Endothelial cell of umbilical vein (primary cell): ENCODE results near the gene EIF5AL1. TPM values are rescaled to one million over a fixed set of nuclear protein-coding genes. Genes with fewer than 3 reads are reported as not detected.

ENCODE experiments used
- BruUV-seq: library from RNA; stranded (reverse); fragments of 400-500 nt; replicated peaks from 2 replicates; lab custom pipeline; 2021; lab: Mats Ljungman, UMichigan
- CTCF ChIA-PET: fragments of 300-600, 350-600 bp; sonication (Branson Sonifier 250); formaldehyde crosslinking; loops from one replicate; lab custom pipeline; 2021; ENCODE audit warnings: antibody characterized with exemption, inconsistent platforms; lab: Charles Lee
- POLR2A ChIA-PET: fragments of 300-600, 350-600 bp; sonication (Branson Sonifier 250); formaldehyde crosslinking; loops from one replicate; lab custom pipeline; 2021; ENCODE audit warnings: antibody characterized with exemption, inconsistent platforms; lab: Charles Lee
- DNase-seq: peaks from one replicate; pipeline ENCODE4 v3.0.0-alpha.2; 2011; ENCODE audit warnings: low read depth, low spot score
- FAIRE-seq: peaks from 2 replicates; lab custom pipeline; 2011; peaks lifted over from hg19 to GRCh38; lab: Jason Lieb, UNC
- H2AFZ ChIP-seq: 2 replicates; pipeline ENCODE4 v1.6.0; 2012; ENCODE audit warnings: low read depth, low read length, control low read depth, inconsistent platforms
- H3K27ac ChIP-seq: 2 replicates; pipeline ENCODE4 v1.5.1; 2011; ENCODE audit warnings: low read depth, mild to moderate bottlenecking, control low read depth, low read length, moderate library complexity; ENCODE audit not compliant: insufficient read depth
- H3K27me3 ChIP-seq, 2 experiments: 2 replicates each; pipeline versions ENCODE4 v1.6.0 to v1.6.1; 2011; ENCODE audit warnings: low read length in 2 of 2, mixed read lengths in 1 of 2; ENCODE audit not compliant: control insufficient read depth in 2 of 2, insufficient read depth in 2 of 2
- H3K36me3 ChIP-seq, 2 experiments: 2 replicates in 1 of 2; 3 replicates in 1 of 2; pipeline ENCODE4 v1.5.1; 2011; ENCODE audit warnings: low read length in 2 of 2, mild to moderate bottlenecking in 1 of 2, moderate library complexity in 1 of 2; ENCODE audit not compliant: control insufficient read depth in 2 of 2, insufficient read depth in 2 of 2; ENCODE audit errors: extremely low read depth in 1 of 2
- H3K4me1 ChIP-seq: 3 replicates; pipeline ENCODE4 v1.5.1; 2011; ENCODE audit warnings: mild to moderate bottlenecking, low read length; ENCODE audit not compliant: control insufficient read depth, insufficient read depth; ENCODE audit errors: extremely low read depth
- H3K4me2 ChIP-seq: 2 replicates; pipeline ENCODE4 v1.6.1; 2011; ENCODE audit warnings: low read length, control low read depth, mixed read lengths; ENCODE audit not compliant: insufficient read depth
- H3K4me3 ChIP-seq, 3 experiments: fragments of 200-600 bp in 1 of 3; sonication (generic), shearing (Covaris generic) in 1 of 3; replicated peaks in 1 of 3; 2 replicates each; pipeline ENCODE4 v1.5.1; 2011 to 2016; ENCODE audit warnings: control low read depth in 3 of 3, low read length in 3 of 3, mild to moderate bottlenecking in 2 of 3, inconsistent platforms in 1 of 3, low read depth in 1 of 3, moderate library complexity in 1 of 3; ENCODE audit not compliant: insufficient read depth in 1 of 3
- H3K79me2 ChIP-seq: 2 replicates; pipeline ENCODE4 v1.6.0; 2012; ENCODE audit warnings: low read length, inconsistent platforms; ENCODE audit not compliant: control insufficient read depth, insufficient read depth
- H3K9ac ChIP-seq: replicated peaks from 2 replicates; pipeline ENCODE3; 2011; ENCODE audit warnings: low read length, control low read depth; ENCODE audit not compliant: insufficient read depth; ENCODE audit errors: extremely low read depth
- H3K9me1 ChIP-seq: replicated peaks from 3 replicates; pipeline ENCODE4 v1.6.0; 2011; ENCODE audit warnings: mild to moderate bottlenecking, low read length; ENCODE audit not compliant: control insufficient read depth, insufficient read depth; ENCODE audit errors: extremely low read depth
- H3K9me3 ChIP-seq: replicated peaks from 2 replicates; pipeline ENCODE4 v1.5.1; 2012; ENCODE audit warnings: low read length, inconsistent platforms; ENCODE audit not compliant: control insufficient read depth, insufficient read depth
- H4K20me1 ChIP-seq: replicated peaks from 2 replicates; pipeline ENCODE3; 2011; ENCODE audit warnings: mild to moderate bottlenecking, low read length; ENCODE audit not compliant: control insufficient read depth, insufficient read depth; ENCODE audit errors: extremely low read depth
- CTCF ChIP-seq, 2 donors: IDR thresholded peaks; 1 replicate in 1 of 2; 2 replicates in 1 of 2; pipeline ENCODE4 v1.5.1; 2011; ENCODE audit warnings: low read length in 2 of 2, mild to moderate bottlenecking in 2 of 2, moderate library complexity in 2 of 2, control low read depth in 1 of 2, inconsistent platforms in 1 of 2, low read depth in 1 of 2; ENCODE audit not compliant: insufficient read depth in 1 of 2; ENCODE audit errors: extremely low read depth in 1 of 2
- FOS ChIP-seq: IDR thresholded peaks from 2 replicates; pipeline ENCODE4 v1.6.1; 2011; ENCODE audit warnings: mild to moderate bottlenecking, low read length, moderate library complexity, borderline replicate concordance; ENCODE audit not compliant: insufficient read depth
- GATA2 ChIP-seq: IDR thresholded peaks from 2 replicates; pipeline ENCODE4 v1.7.0; 2011; ENCODE audit warnings: low read depth, mild to moderate bottlenecking, moderate library complexity, mixed read lengths, low read length; ENCODE audit not compliant: insufficient read length, insufficient read depth
- JUN ChIP-seq: IDR thresholded peaks from 2 replicates; pipeline ENCODE4 v1.6.1; 2011; ENCODE audit warnings: borderline replicate concordance, low read depth; ENCODE audit not compliant: insufficient read length, insufficient read depth
- MYC ChIP-seq: IDR thresholded peaks from one replicate; pipeline ENCODE4 v1.6.1; 2011; ENCODE audit warnings: mild to moderate bottlenecking, low read depth, low read length
- dilution Hi-C: fragments of 300-500 bp; cut with MboI; formaldehyde crosslinking; loops from one replicate; pipeline ENCODE4 v1.15.0; 2019; ENCODE audit warnings: low sequenced_read_pairs; ENCODE audit not compliant: extremely low pct_ligation_motif_present
- intact Hi-C: fragments of 100-400 bp; cut with micrococcal nuclease; formaldehyde crosslinking; loops from one replicate; pipeline ENCODE4 v1.10.0; 2022
- polyA plus RNA-seq, 4 experiments: library from polyadenylated mRNA; depleted of rRNA in 3 of 4; stranded (reverse) in 3 of 4; unstranded in 1 of 4; fragments of >200 nt; gene quantifications; 2 replicates each; pipeline versions ENCODE4 v1.2.1 to v1.2.3, GENCODE V29; 2011 to 2012; ENCODE audit warnings: missing spikeins in 1 of 4
- total RNA-seq: library from RNA; stranded (reverse); gene quantifications from 2 replicates; pipeline ENCODE4 v1.2.3, GENCODE V29; 2021

The EIF5AL1 gene
- total and polyA plus RNA-seq, 2 donors (not counting 3 experiments of a cell fraction or from before 2014, with no cell fraction given): 0.29 to 1.0 TPM

GRCh38 chr10:79492256-79492655, 20.1 kb upstream of the EIF5AL1 start:
- TF ChIP-seq MYC (no peak), GATA2 (no peak), JUN (no peak), FOS (no peak), CTCF (IDR thresholded peaks at IDR 0.05; ENCODE audit: extremely low read depth in 1 of 2, insufficient read depth in 1 of 2, low read depth in 1 of 2, low read length in 2 of 2) (no peak)
- intact Hi-C loops (no loop called here), dilution Hi-C loops (no loop called here)
- H3K4me3 ChIP-seq: no peak overlapping the region
- H3K9ac ChIP-seq: no peak overlapping the region
- H2AFZ ChIP-seq: no peak overlapping the region
- H3K79me2 ChIP-seq: no peaks in the 10 kb centered on the region
- H3K4me2 ChIP-seq: no peak overlapping the region
- H3K9me1 ChIP-seq: no peaks in the 10 kb centered on the region
- no peaks in the 10 kb centered on the region for H3K4me1 ChIP-seq
- no peaks in the 10 kb centered on the region for H3K36me3 ChIP-seq
- H3K27ac ChIP-seq: no peak overlapping the region
- FAIRE-seq (no peak), DNase-seq (no peak)
- BruUV-seq: no TSS peak
- ChIA-PET CTCF (interaction anchor here (10.8 kb wide), 1 partner anchor 119 kb away, joined by 252 read pairs; no protein-coding TSS in a partner anchor), POLR2A (no interaction called here)
- peaks cover 3 to 9% of the 10 kb centered on the region in 2 experiments for H3K27me3 ChIP-seq
- no peaks in the 10 kb centered on the region for H4K20me1 ChIP-seq
- no peaks in the 10 kb centered on the region for H3K9me3 ChIP-seq

- H3K4me3 ChIP-seq: no peak overlapping the region
- no peak for TF ChIP-seq FOS
- no peaks in the 10 kb centered on the region for H4K20me1 ChIP-seq
- intact Hi-C loops (no loop called here), dilution Hi-C loops (no loop called here)
- H3K27me3 ChIP-seq: peaks cover 3 to 12% of the 10 kb centered on the region in 2 experiments
- H3K36me3 ChIP-seq: no peaks in the 10 kb centered on the region
- H3K9ac ChIP-seq: no peak overlapping the region
- ChIA-PET CTCF (interaction anchor here (10.8 kb wide), 1 partner anchor 119 kb away, joined by 252 read pairs; no protein-coding TSS in a partner anchor), POLR2A (no interaction called here)
- H2AFZ ChIP-seq: no peak overlapping the region
- DNase-seq (no peak), FAIRE-seq (no peak)
- no TSS peak for BruUV-seq
- no peak overlapping the region for H3K27ac ChIP-seq
- no peaks in the 10 kb centered on the region for H3K9me1 ChIP-seq
- no peak overlapping the region for H3K4me2 ChIP-seq
- no peaks in the 10 kb centered on the region for H3K9me3 ChIP-seq
- no peaks in the 10 kb centered on the region for H3K4me1 ChIP-seq
- no peaks in the 10 kb centered on the region for H3K79me2 ChIP-seq
Observed at GRCh38 chr10:79492839-79493238, 19.5 kb upstream of the EIF5AL1 start.
